MCF 10A (cell line): ENCODE data around the gene HLA-DMA. TPM values are rescaled to one million over a fixed set of nuclear protein-coding genes. Genes with fewer than 3 reads are reported as not detected.

Source experiments
- BruUV-seq: library from RNA; stranded (reverse); fragments of 400-500 nt; replicated peaks from 2 replicates; lab custom pipeline; 2021; lab: Mats Ljungman, UMichigan
- CTCF ChIA-PET: fragments of 300-600 bp; sonication (Branson Sonifier 250); formaldehyde crosslinking; extraction: SDS; loops from one replicate; lab custom pipeline; 2021; ENCODE audit warnings: antibody characterized with exemption, inconsistent platforms; lab: Yijun Ruan, JAX
- POLR2A ChIA-PET: fragments of 300-600, 350-650 bp; sonication (Branson Sonifier 250); formaldehyde crosslinking; extraction: SDS; loops from one replicate; lab custom pipeline; 2020; ENCODE audit warnings: antibody characterized with exemption, inconsistent platforms; lab: Yijun Ruan, JAX
- DNase-seq: peaks from one replicate; pipeline ENCODE4 v3.0.0-alpha.2; 2018; ENCODE audit not compliant: unreplicated experiment
- H3K27ac Mint-ChIP-seq: one replicate; pipeline ENCODE4 v1.8.0; 2022; ENCODE audit warnings: mild to moderate bottlenecking, low read depth, mixed read lengths; ENCODE audit not compliant: unreplicated experiment
- H3K27me3 Mint-ChIP-seq: one replicate; pipeline ENCODE4 v1.8.0; 2022; ENCODE audit warnings: mixed read lengths; ENCODE audit not compliant: insufficient read depth, unreplicated experiment
- H3K36me3 Mint-ChIP-seq: one replicate; pipeline ENCODE4 v1.8.0; 2022; ENCODE audit warnings: mild to moderate bottlenecking, moderate library complexity, mixed read lengths; ENCODE audit not compliant: insufficient read depth, unreplicated experiment
- H3K4me1 Mint-ChIP-seq: one replicate; pipeline ENCODE4 v1.8.0; 2022; ENCODE audit warnings: mixed read lengths; ENCODE audit not compliant: insufficient read depth, unreplicated experiment
- H3K4me3 Mint-ChIP-seq: one replicate; pipeline ENCODE4 v1.8.0; 2022; ENCODE audit warnings: mild to moderate bottlenecking, moderate library complexity, mixed read lengths; ENCODE audit not compliant: unreplicated experiment
- H3K9me3 Mint-ChIP-seq: one replicate; pipeline ENCODE4 v1.8.0; 2022; ENCODE audit warnings: mixed read lengths; ENCODE audit not compliant: unreplicated experiment
- intact Hi-C: fragments of 100-400 bp; cut with micrococcal nuclease; formaldehyde crosslinking; loops from 2 replicates; pipeline ENCODE4 v1.14.1; 2022
- total RNA-seq: library from RNA; stranded (reverse); gene quantifications from 2 replicates; pipeline ENCODE4 v1.2.3, GENCODE V29; 2022
- TF ChIP-seq, protein P1 (sequence below): fragments of 200-600 bp; IDR thresholded peaks from one replicate; pipeline ENCODE4 v1.8.0; 2022; ENCODE audit warnings: antibody characterized with exemption, mild to moderate bottlenecking; ENCODE audit not compliant: unreplicated experiment

HLA-DMA gene
- total RNA-seq, 1 experiment from 2014 or later: 2.4 TPM

DNA sequence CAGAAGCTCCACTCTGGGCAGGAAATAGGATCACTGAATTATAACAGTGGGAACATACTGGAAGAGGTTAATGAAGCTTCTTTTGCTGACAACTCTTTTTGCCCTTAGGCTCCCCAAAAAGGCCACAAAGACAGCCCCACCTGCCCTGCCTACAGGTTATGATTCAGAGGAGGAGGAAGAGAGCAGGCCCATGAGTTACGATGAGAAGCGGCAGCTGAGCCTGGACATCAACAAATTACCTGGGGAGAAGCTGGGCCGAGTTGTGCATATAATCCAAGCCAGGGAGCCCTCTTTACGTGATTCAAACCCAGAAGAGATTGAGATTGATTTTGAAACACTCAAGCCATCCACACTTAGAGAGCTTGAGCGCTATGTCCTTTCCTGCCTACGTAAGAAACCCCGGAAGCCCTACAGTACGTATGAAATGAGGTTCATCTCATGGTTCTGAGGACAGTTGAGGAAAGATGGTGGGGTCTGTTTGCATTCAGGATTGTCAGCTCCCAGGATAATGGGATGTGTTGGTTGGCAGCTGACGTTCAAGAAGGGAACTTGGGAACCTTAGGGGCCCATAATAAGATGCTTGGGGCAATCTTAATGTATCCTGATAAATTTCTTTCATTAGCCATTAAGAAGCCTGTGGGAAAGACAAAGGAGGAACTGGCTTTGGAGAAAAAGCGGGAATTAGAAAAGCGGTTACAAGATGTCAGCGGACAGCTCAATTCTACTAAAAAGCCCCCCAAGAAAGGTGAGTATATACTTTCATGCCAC, 27.0 kb upstream of the HLA-DMA start:
- ChIA-PET CTCF (interaction anchor here (0.7 to 3.2 kb wide), 5 partner anchors 14 to 97 kb away, joined by 3 to 23 read pairs (median 7); partner anchors contain the start of gene HLA-DMA), POLR2A (interaction anchor here (0.6 to 12.1 kb wide), 5 partner anchors 8 to 94 kb away, joined by 3 to 245 read pairs (median 4); partner anchors contain the start of gene BRD2)
- Mint-ChIP-seq H3K4me1 (peaks cover 49% of the 10 kb centered on the region), H3K27ac (no peak overlapping the region), H3K36me3 (peaks cover 83% of the 10 kb centered on the region), H3K27me3 (no peaks in the 10 kb centered on the region), H3K4me3 (no peak overlapping the region), H3K9me3 (no peaks in the 10 kb centered on the region)
- no TSS peak for BruUV-seq
- intact Hi-C loops: no loop called here
- no peak for DNase-seq
- TF ChIP-seq, protein P1, sequence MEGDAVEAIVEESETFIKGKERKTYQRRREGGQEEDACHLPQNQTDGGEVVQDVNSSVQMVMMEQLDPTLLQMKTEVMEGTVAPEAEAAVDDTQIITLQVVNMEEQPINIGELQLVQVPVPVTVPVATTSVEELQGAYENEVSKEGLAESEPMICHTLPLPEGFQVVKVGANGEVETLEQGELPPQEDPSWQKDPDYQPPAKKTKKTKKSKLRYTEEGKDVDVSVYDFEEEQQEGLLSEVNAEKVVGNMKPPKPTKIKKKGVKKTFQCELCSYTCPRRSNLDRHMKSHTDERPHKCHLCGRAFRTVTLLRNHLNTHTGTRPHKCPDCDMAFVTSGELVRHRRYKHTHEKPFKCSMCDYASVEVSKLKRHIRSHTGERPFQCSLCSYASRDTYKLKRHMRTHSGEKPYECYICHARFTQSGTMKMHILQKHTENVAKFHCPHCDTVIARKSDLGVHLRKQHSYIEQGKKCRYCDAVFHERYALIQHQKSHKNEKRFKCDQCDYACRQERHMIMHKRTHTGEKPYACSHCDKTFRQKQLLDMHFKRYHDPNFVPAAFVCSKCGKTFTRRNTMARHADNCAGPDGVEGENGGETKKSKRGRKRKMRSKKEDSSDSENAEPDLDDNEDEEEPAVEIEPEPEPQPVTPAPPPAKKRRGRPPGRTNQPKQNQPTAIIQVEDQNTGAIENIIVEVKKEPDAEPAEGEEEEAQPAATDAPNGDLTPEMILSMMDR: no peak

DNA sequence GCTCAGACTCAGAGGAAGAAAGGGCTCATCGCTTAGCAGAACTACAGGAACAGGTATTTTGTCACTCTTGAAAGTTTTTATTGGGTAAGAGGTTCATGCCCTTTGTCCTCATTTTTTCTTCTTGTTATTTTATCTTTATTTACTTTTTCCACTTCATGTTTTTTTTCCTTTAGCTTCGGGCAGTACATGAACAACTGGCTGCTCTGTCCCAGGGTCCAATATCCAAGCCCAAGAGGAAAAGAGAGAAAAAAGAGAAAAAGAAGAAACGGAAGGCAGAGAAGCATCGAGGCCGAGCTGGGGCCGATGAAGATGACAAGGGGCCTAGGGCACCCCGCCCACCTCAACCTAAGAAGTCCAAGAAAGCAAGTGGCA, 25.0 kb upstream of the HLA-DMA start:
- TF ChIP-seq, protein P1: no peak
- ChIA-PET POLR2A (interaction anchor here (0.9 to 1.2 kb wide), 4 partner anchors 9 to 92 kb away, joined by 3 to 5 read pairs (median 3); partner anchors contain the start of gene BRD2), CTCF (interaction anchor here (0.5 to 1.8 kb wide), 6 partner anchors 10 to 125 kb away, joined by 3 to 7 read pairs (median 6); partner anchors contain the start of genes HLA-DMA and TAP1)
- Mint-ChIP-seq H3K4me1 (peaks cover 40% of the 10 kb centered on the region), H3K36me3 (peaks cover 100% of the 10 kb centered on the region), H3K9me3 (no peaks in the 10 kb centered on the region), H3K27ac (no peak overlapping the region), H3K27me3 (no peaks in the 10 kb centered on the region), H3K4me3 (peak overlapping the region; percentile 40)
- BruUV-seq: no TSS peak
- DNase-seq: no peak
- intact Hi-C loops: no loop called here

DNA sequence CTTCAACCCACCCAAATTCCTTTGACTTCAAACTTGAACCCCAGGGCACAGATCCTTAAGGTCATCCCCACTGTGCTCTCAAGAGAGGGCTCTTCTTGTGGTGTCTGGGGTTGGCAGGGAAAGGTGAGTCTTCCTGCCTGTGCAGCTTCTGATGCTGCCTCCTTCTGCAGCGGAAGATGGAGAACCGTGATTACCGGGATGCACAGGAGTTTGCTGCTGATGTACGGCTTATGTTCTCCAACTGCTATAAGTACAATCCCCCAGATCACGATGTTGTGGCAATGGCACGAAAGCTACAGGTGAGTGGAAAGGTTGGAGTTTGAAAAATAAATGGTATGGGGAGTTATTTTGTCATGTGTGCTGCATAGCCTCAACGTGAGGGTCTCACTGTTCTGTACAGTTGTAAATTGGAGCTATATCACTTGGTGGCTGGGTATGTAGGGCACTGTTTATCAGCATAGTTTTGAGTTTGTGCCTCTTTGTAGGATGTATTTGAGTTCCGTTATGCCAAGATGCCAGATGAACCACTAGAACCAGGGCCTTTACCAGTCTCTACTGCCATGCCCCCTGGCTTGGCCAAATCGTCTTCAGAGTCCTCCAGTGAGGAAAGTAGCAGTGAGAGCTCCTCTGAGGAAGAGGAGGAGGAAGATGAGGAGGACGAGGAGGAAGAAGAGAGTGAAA, 24.5 kb upstream of the HLA-DMA start:
- peak overlapping the region; percentile 40 for H3K4me3 Mint-ChIP-seq
- CTCF ChIA-PET: interaction anchor here (0.8 to 1.8 kb wide), 4 partner anchors 10 to 102 kb away, joined by 4 to 7 read pairs (median 6); partner anchors contain the start of gene HLA-DMA
- H3K27me3 Mint-ChIP-seq: no peaks in the 10 kb centered on the region
- POLR2A ChIA-PET: interaction anchor here (0.9 to 1.2 kb wide), 4 partner anchors 9 to 91 kb away, joined by 3 to 5 read pairs (median 3); partner anchors contain the start of gene BRD2
- no peaks in the 10 kb centered on the region for H3K9me3 Mint-ChIP-seq
- intact Hi-C loops: no loop called here
- H3K36me3 Mint-ChIP-seq: peaks cover 100% of the 10 kb centered on the region
- peaks cover 37% of the 10 kb centered on the region for H3K4me1 Mint-ChIP-seq
- DNase-seq: no peak
- H3K27ac Mint-ChIP-seq: no peak overlapping the region
- TF ChIP-seq, protein P1: no peak
- no TSS peak for BruUV-seq
